Measurements from ENCODE around the gene EHMT1. TPM values are rescaled to one million over a fixed set of nuclear protein-coding genes. Genes with fewer than 3 reads are reported as not detected.

Gene EHMT1
- total RNA-seq, 1 donor from 2014 or later = 163 TPM

GRCh38 chr9:137829260-137829996 lies 210.6 kb downstream of the EHMT1 start:
- no peaks in the 10 kb centered on the region for H3K4me1 Mint-ChIP-seq
- no peak for DNase-seq (ENCODE audit: low read depth, low spot score)
- no peaks in the 10 kb centered on the region for H3K27me3 Mint-ChIP-seq (ENCODE audit: low read depth)
- H3K36me3 Mint-ChIP-seq (ENCODE audit: low read depth) = peaks cover 43% of the 10 kb centered on the region
- no peak for TF ChIP-seq CTCF (conservative IDR thresholded peaks at IDR 0.05)
- H3K4me3 Mint-ChIP-seq = no peak overlapping the region
- peak overlapping the region; percentile 86 for H3K27ac Mint-ChIP-seq (ENCODE audit: unreplicated experiment)
- no peaks in the 10 kb centered on the region for H3K9me3 Mint-ChIP-seq

GRCh38 chr9:137832191-137832700 lies 213.4 kb downstream of the EHMT1 start:
- Mint-ChIP-seq H3K4me1 (no peaks in the 10 kb centered on the region), H3K36me3 (ENCODE audit: low read depth) (peaks cover 23% of the 10 kb centered on the region), H3K9me3 (no peaks in the 10 kb centered on the region), H3K27ac (ENCODE audit: unreplicated experiment) (no peak overlapping the region), H3K27me3 (ENCODE audit: low read depth) (no peaks in the 10 kb centered on the region), H3K4me3 (no peak overlapping the region)
- no peak for TF ChIP-seq CTCF (conservative IDR thresholded peaks at IDR 0.05)
- DNase-seq (ENCODE audit: low read depth, low spot score) = no peak

- H3K27me3 Mint-ChIP-seq (ENCODE audit: low read depth) = no peaks in the 10 kb centered on the region
- DNase-seq (ENCODE audit: low read depth, low spot score) = no peak
- TF ChIP-seq CTCF (conservative IDR thresholded peaks at IDR 0.05) = no peak
- no peak overlapping the region for H3K4me3 Mint-ChIP-seq
- peaks cover 23% of the 10 kb centered on the region for H3K36me3 Mint-ChIP-seq (ENCODE audit: low read depth)
- H3K4me1 Mint-ChIP-seq = no peaks in the 10 kb centered on the region
- H3K9me3 Mint-ChIP-seq = no peaks in the 10 kb centered on the region
- no peak overlapping the region for H3K27ac Mint-ChIP-seq (ENCODE audit: unreplicated experiment)
These were observed 214.2 kb downstream of the EHMT1 start for GRCh38 chr9:137832830-137833590.

GRCh38 chr9:137833721-137834613 lies 215.2 kb downstream of the EHMT1 start:
- Mint-ChIP-seq H3K4me3 (no peak overlapping the region), H3K9me3 (no peaks in the 10 kb centered on the region), H3K27ac (ENCODE audit: unreplicated experiment) (no peak overlapping the region), H3K4me1 (peaks cover 4% of the 10 kb centered on the region), H3K36me3 (ENCODE audit: low read depth) (peaks cover 25% of the 10 kb centered on the region), H3K27me3 (ENCODE audit: low read depth) (no peaks in the 10 kb centered on the region)
- DNase-seq (ENCODE audit: low read depth, low spot score) = no peak
- no peak for TF ChIP-seq CTCF (conservative IDR thresholded peaks at IDR 0.05)

Data from neural crest cell (in vitro differentiated cells).